AG09309 (cell line): ENCODE measurements around the gene HERC2.
"Not testable (repeated sequence)": the region's sequence is repeated elsewhere in the genome, so short reads cannot be mapped to it uniquely, and the experiment has no call there.

Experiments
- DNase-seq: peaks from one replicate; pipeline ENCODE4 v3.0.0-alpha.2; 2010; ENCODE audit warnings: low read depth
- H3K4me3 ChIP-seq: 2 replicates; pipeline ENCODE4 v1.5.1; 2011; ENCODE audit warnings: mild to moderate bottlenecking, low read depth, low read length, moderate library complexity; ENCODE audit not compliant: control insufficient read depth
- CTCF ChIP-seq: IDR thresholded peaks from 2 replicates; pipeline ENCODE4 v1.5.1; 2011; ENCODE audit warnings: mild to moderate bottlenecking, low read depth, low read length, inconsistent platforms; ENCODE audit not compliant: insufficient read depth, control insufficient read depth; ENCODE audit errors: missing control alignments

The HERC2 gene

GRCh38 chr15:28219116-28219515 is 102.9 kb downstream of the HERC2 start:
- no peak for DNase-seq
- TF ChIP-seq CTCF = no peak

GRCh38 chr15:28216946-28217546 is 104.9 kb downstream of the HERC2 start:
- not testable (repeated sequence) for DNase-seq, H3K4me3 ChIP-seq

More at GRCh38 chr15:28219116-28219515, 102.9 kb downstream of the HERC2 start:
- no peak overlapping the region for H3K4me3 ChIP-seq

DNA sequence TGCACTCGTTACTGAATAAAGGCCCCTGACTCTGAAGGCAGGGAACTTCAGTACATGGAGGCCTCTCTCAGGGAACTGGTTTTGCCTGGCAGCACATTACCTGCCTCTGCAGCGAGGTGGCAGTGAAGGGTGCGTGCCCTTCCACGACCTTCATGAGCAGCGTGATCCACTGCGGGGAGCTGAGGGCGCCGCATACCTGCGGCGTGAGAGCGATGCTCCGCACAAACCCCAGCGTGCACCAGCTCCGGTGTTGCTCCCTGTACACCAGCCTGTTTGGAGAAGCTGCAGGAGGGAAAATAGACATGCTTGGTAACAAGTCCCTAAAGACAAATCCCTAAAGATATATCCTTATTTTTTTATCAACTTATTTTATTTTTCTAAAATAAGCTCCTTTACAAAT is 106.5 kb downstream of the HERC2 start:
- not testable (repeated sequence) for DNase-seq, H3K4me3 ChIP-seq

DNA sequence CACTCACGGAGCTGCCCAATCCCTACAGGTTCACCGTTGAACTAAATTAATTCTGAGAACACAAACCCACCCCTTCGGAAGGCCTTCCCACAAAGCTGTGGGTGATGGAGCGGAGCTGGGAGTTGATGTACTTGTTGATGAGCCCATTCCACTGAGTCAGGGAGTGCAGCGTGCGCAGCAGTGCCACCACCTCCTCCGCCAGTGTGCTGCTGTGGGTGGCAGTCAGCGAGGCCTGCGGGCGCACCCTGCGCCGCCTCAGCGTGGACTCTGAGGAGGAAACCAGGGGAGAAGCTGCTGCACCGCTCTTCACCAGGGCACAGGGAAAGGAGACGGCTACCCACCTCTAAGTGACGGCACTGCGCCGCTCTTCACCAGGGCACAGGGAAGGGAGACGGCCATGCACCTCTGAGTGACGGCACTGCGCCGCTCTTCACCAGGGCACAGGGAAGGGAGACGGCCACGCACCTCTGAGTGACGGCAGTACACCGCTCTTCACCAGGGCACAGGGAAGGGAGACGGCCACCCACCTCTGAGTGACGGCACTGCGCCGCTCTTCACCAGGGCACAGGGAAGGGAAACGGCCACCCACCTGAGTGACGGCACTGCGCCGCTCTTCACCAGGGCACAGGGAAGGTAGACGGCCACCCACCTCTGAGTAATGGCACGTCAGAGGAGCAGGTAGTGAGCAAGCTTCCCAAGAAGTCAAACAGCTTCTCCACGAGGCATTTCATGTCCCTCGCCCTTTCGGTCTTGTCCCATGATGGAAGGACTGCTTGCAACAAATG is 107.8 kb downstream of the HERC2 start:
- not testable (repeated sequence) for H3K4me3 ChIP-seq, DNase-seq

GRCh38 chr15:28213393-28213792 is 108.6 kb downstream of the HERC2 start:
- not testable (repeated sequence) for DNase-seq, H3K4me3 ChIP-seq

DNA sequence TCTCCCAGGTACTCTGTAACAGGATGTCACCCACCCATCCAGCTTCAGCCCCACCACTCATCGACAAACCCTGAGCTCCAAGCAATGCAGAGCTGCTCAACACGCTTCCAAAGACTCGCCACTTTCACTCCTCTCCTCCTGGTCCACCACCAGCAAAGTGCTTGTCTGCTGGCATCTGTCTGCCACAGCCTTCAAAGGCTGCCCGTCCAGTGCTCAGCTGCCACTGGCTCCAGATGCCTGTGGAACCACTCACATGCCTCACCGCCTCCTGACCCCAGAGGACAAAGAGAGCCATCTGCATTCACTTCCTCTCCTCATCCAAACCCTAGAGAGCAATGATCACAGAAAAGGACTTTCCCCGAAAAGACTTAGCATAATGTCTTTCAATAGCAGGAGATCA is 113.4 kb downstream of the HERC2 start:
- no peak for TF ChIP-seq CTCF
- no peak overlapping the region for H3K4me3 ChIP-seq
- no peak for DNase-seq

- DNase-seq, H3K4me3 ChIP-seq: not testable (repeated sequence)
Measured at GRCh38 chr15:28205640-28206039, 116.3 kb downstream of the HERC2 start.

- not testable (repeated sequence) for H3K4me3 ChIP-seq, DNase-seq
Measured at GRCh38 chr15:28203055-28203828, 118.7 kb downstream of the HERC2 start.

DNA sequence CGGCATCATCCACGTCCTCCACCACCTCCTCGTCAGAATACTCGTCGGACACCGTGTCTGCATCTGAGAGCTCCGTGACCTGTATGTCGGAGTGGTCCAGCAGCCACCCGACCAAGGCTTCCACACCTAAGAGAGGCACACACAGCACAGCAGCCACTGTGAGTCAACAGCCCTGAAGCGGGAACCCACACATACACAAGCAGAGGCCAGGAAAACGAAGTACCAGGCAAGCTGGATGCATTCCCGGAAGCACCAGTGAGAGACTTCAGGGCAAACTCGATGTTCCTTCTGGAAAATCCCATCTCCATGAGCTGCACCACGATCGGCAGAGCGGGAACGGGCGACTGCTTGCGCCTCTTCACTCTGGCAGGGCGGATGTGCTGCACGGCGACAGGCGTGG is 119.9 kb downstream of the HERC2 start:
- not testable (repeated sequence) for H3K4me3 ChIP-seq, DNase-seq

DNA sequence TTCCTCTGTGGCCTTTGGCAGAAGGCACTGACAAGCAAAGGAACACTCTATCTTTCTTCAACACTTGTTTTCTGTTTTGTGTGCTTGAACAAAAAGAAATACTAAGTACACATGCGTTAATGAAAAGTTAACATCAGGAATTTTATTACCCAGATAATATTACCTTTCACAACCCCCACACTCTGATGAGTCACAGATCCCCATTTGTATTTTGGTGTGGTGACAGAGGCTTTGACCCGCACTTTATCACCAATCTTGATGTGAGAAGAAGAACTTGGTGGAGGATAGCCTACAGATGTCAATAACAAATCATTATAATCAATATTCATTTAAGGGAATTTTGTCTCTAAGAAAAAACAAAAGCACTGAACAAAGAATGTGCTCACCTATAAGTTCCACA is 123.8 kb downstream of the HERC2 start:
- not testable (repeated sequence) for H3K4me3 ChIP-seq, DNase-seq

GRCh38 chr15:28197694-28198093 is 124.3 kb downstream of the HERC2 start:
- H3K4me3 ChIP-seq, DNase-seq: not testable (repeated sequence)

- H3K4me3 ChIP-seq = not testable (repeated sequence)
Measured at GRCh38 chr15:28196581-28196980, 125.4 kb downstream of the HERC2 start.

More at GRCh38 chr15:28196581-28196980, 125.4 kb downstream of the HERC2 start:
- not testable (repeated sequence) for DNase-seq
